Measurements from ENCODE around the gene COX8A. TPM values are rescaled to one million over a fixed set of nuclear protein-coding genes. Genes with fewer than 3 reads are reported as not detected.

Gene COX8A
- total and polyA plus RNA-seq, 7 donors, result 419 to 1,691 (median 659) TPM

- TF ChIP-seq POLR2A (IDR thresholded peaks at IDR 0.05) (no peak), CTCF (IDR thresholded peaks at IDR 0.05) (no peak), POLR2AphosphoS5 (IDR thresholded peaks at IDR 0.05) (no peak), EP300 (IDR thresholded peaks at IDR 0.05) (no peak)
- no peak for DNase-seq
Measured at GRCh38 chr11:64014356-64014755, 39.9 kb downstream of the COX8A start.

GRCh38 chr11:64015510-64015909, 41.1 kb downstream of the COX8A start:
- no peaks in the 10 kb centered on the region for H3K9me3 ChIP-seq
- WGBS, 2 donors, result 90 to 92% methylated on average over 20 of the region's 20 CpGs
- TF ChIP-seq POLR2A (IDR thresholded peaks at IDR 0.05) (no peak), CTCF (IDR thresholded peaks at IDR 0.05) (no peak), POLR2AphosphoS5 (IDR thresholded peaks at IDR 0.05) (no peak), EP300 (IDR thresholded peaks at IDR 0.05) (no peak)
- DNase-seq, result no peak
- intact Hi-C loops (cut with DNase I), result no loop called here
- H3K4me1 ChIP-seq, result no peaks in the 10 kb centered on the region
- H3K27ac ChIP-seq, result no peak overlapping the region
- H3K4me3 ChIP-seq, result no peak overlapping the region
- H3K36me3 ChIP-seq, result no peaks in the 10 kb centered on the region
- H3K27me3 ChIP-seq, result no peaks in the 10 kb centered on the region

More at GRCh38 chr11:64014356-64014755, 39.9 kb downstream of the COX8A start:
- no peaks in the 10 kb centered on the region for H3K27me3 ChIP-seq
- no peaks in the 10 kb centered on the region for H3K36me3 ChIP-seq
- WGBS, 2 donors, result 87 to 95% methylated on average over 11 of the region's 11 CpGs
- H3K4me3 ChIP-seq, result no peak overlapping the region
- no peaks in the 10 kb centered on the region for H3K4me1 ChIP-seq
- intact Hi-C loops (cut with DNase I), result no loop called here
- no peaks in the 10 kb centered on the region for H3K9me3 ChIP-seq
- no peak overlapping the region for H3K27ac ChIP-seq

GRCh38 chr11:64015935-64016845, 41.8 kb downstream of the COX8A start:
- DNase-seq, result no peak
- WGBS, 2 donors, result 93 to 94% methylated on average over 35 of the region's 35 CpGs
- intact Hi-C loops (cut with DNase I), result no loop called here
- Histone ChIP-seq H3K36me3 (no peaks in the 10 kb centered on the region), H3K27me3 (no peaks in the 10 kb centered on the region), H3K4me1 (no peaks in the 10 kb centered on the region), H3K27ac (no peak overlapping the region), H3K9me3 (no peaks in the 10 kb centered on the region), H3K4me3 (no peak overlapping the region)
- TF ChIP-seq CTCF (IDR thresholded peaks at IDR 0.05) (no peak), POLR2A (IDR thresholded peaks at IDR 0.05) (no peak), POLR2AphosphoS5 (IDR thresholded peaks at IDR 0.05) (no peak)

DNA sequence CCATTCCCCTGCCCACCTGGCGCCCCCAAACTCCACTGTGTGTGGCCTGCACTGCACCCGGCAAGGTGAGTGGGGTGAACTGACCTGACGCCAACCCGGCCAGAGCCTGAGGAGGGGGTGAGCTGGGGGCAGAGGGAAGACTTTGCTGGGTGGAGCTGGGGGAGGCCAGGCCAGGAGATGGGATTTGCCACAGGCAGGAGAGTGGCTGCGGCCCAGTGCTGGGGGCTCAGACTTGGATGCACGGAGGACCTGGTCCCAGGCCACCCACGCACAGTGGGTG, 43.5 kb downstream of the COX8A start:
- no peak for DNase-seq
- Histone ChIP-seq H3K36me3 (no peaks in the 10 kb centered on the region), H3K9me3 (no peaks in the 10 kb centered on the region), H3K27me3 (no peaks in the 10 kb centered on the region), H3K4me1 (no peaks in the 10 kb centered on the region), H3K4me3 (no peak overlapping the region), H3K27ac (no peak overlapping the region)
- 47 to 93% methylated on average over 7 of the region's 7 CpGs for WGBS, 2 donors
- intact Hi-C loops (cut with DNase I), result no loop called here
- TF ChIP-seq EP300 (IDR thresholded peaks at IDR 0.05) (no peak), CTCF (IDR thresholded peaks at IDR 0.05) (no peak), POLR2A (IDR thresholded peaks at IDR 0.05) (no peak), POLR2AphosphoS5 (IDR thresholded peaks at IDR 0.05) (no peak)

DNA sequence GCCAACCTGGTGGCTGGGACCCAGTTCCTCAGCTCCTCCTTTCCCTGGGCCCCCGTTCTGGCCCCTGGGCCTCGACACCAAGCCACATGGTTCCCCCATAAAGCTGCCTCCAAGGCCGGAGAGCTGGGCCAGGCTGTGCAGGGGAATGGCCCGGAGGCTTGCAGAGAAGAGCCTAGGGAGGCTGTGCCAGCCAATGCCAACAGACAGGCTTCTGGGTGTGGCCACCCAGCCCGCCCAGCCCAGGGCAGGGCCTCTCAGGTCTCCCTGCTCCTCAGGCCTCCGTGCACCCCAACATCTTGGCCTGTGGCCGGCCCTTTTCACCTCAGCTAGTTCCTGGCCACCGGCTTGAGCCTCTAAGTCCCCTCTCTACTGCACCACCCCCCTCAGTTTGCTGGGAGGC, 43.9 kb downstream of the COX8A start:
- intact Hi-C loops (cut with DNase I), result no loop called here
- Histone ChIP-seq H3K4me1 (no peaks in the 10 kb centered on the region), H3K27me3 (no peaks in the 10 kb centered on the region), H3K27ac (no peak overlapping the region), H3K9me3 (no peaks in the 10 kb centered on the region), H3K4me3 (no peak overlapping the region), H3K36me3 (no peaks in the 10 kb centered on the region)
- 21 to 75% methylated on average over 8 of the region's 8 CpGs for WGBS, 2 donors
- DNase-seq, result no peak
- TF ChIP-seq EP300 (IDR thresholded peaks at IDR 0.05), result no peak
- TF ChIP-seq POLR2AphosphoS5 (IDR thresholded peaks at IDR 0.05), result no peak
- TF ChIP-seq CTCF (IDR thresholded peaks at IDR 0.05), result no peak
- TF ChIP-seq POLR2A (IDR thresholded peaks at IDR 0.05), result no peak

Measured in sigmoid colon (tissue), 7 donors.